ENCODE measurements around the gene LIN7C.

The LIN7C gene

GRCh38 chr11:27495710-27496300 is 10.8 kb downstream of the LIN7C start:
- Mint-ChIP-seq H3K4me1 (no peaks in the 10 kb centered on the region), H3K27ac (no peak overlapping the region), H3K9me3 (no peaks in the 10 kb centered on the region), H3K4me3 (no peak overlapping the region), H3K36me3 (ENCODE audit: low read depth) (peaks cover 66% of the 10 kb centered on the region), H3K27me3 (ENCODE audit: low read depth, poor library complexity) (no peaks in the 10 kb centered on the region)
- TF ChIP-seq CTCF (IDR thresholded peaks at IDR 0.05), result no peak
- no peak for DNase-seq

GRCh38 chr11:27489092-27489491 is 17.5 kb downstream of the LIN7C start:
- H3K4me3 Mint-ChIP-seq, result no peak overlapping the region
- H3K36me3 Mint-ChIP-seq (ENCODE audit: low read depth), result peaks cover 51% of the 10 kb centered on the region
- H3K27ac Mint-ChIP-seq, result no peak overlapping the region
- no peak for DNase-seq
- peaks cover 13% of the 10 kb centered on the region for H3K9me3 Mint-ChIP-seq
- H3K27me3 Mint-ChIP-seq (ENCODE audit: low read depth, poor library complexity), result no peaks in the 10 kb centered on the region
- peaks cover 5% of the 10 kb centered on the region for H3K4me1 Mint-ChIP-seq
- no peak for TF ChIP-seq CTCF (IDR thresholded peaks at IDR 0.05)

- no peak overlapping the region for H3K27ac Mint-ChIP-seq
- DNase-seq, result no peak
Measured at GRCh38 chr11:27487706-27488105, 18.9 kb downstream of the LIN7C start.

GRCh38 chr11:27485930-27486773 is 20.4 kb downstream of the LIN7C start:
- peak; percentile 98 for TF ChIP-seq CTCF (IDR thresholded peaks at IDR 0.05)
- peak; percentile 47 for DNase-seq
- H3K27me3 Mint-ChIP-seq (ENCODE audit: low read depth, poor library complexity), result no peaks in the 10 kb centered on the region
- H3K4me1 Mint-ChIP-seq, result peaks cover 13% of the 10 kb centered on the region
- peaks cover 28% of the 10 kb centered on the region for H3K36me3 Mint-ChIP-seq (ENCODE audit: low read depth)
- H3K4me3 Mint-ChIP-seq, result no peak overlapping the region
- peaks cover 13% of the 10 kb centered on the region for H3K9me3 Mint-ChIP-seq
- no peak overlapping the region for H3K27ac Mint-ChIP-seq

More at GRCh38 chr11:27487706-27488105, 18.9 kb downstream of the LIN7C start:
- no peak for TF ChIP-seq CTCF (IDR thresholded peaks at IDR 0.05)
- Mint-ChIP-seq H3K4me1 (peaks cover 10% of the 10 kb centered on the region), H3K27me3 (ENCODE audit: low read depth, poor library complexity) (no peaks in the 10 kb centered on the region), H3K9me3 (peaks cover 13% of the 10 kb centered on the region), H3K4me3 (no peak overlapping the region), H3K36me3 (ENCODE audit: low read depth) (peaks cover 42% of the 10 kb centered on the region)

- DNase-seq, result no peak
- no peaks in the 10 kb centered on the region for H3K9me3 Mint-ChIP-seq
- H3K27me3 Mint-ChIP-seq (ENCODE audit: low read depth, poor library complexity), result no peaks in the 10 kb centered on the region
- H3K4me1 Mint-ChIP-seq, result peaks cover 19% of the 10 kb centered on the region
- H3K36me3 Mint-ChIP-seq (ENCODE audit: low read depth), result no peaks in the 10 kb centered on the region
- H3K4me3 Mint-ChIP-seq, result no peak overlapping the region
- TF ChIP-seq CTCF (IDR thresholded peaks at IDR 0.05), result no peak
- peak overlapping the region; percentile 22 for H3K27ac Mint-ChIP-seq
Measured at GRCh38 chr11:27482793-27483192, 23.8 kb downstream of the LIN7C start.
